ENCODE data around the gene TSN.

GRCh38 chr2:121798617-121799016, 43.2 kb downstream of the TSN start:
- no peak for TF ChIP-seq POLR2AphosphoS5 (IDR thresholded peaks at IDR 0.05; ENCODE audit: low read depth, low read length)
- no peak for TF ChIP-seq POLR2A (IDR thresholded peaks at IDR 0.05; ENCODE audit: borderline replicate concordance, extremely low read depth, insufficient read depth, insufficient read length)
- TF ChIP-seq, protein P1, sequence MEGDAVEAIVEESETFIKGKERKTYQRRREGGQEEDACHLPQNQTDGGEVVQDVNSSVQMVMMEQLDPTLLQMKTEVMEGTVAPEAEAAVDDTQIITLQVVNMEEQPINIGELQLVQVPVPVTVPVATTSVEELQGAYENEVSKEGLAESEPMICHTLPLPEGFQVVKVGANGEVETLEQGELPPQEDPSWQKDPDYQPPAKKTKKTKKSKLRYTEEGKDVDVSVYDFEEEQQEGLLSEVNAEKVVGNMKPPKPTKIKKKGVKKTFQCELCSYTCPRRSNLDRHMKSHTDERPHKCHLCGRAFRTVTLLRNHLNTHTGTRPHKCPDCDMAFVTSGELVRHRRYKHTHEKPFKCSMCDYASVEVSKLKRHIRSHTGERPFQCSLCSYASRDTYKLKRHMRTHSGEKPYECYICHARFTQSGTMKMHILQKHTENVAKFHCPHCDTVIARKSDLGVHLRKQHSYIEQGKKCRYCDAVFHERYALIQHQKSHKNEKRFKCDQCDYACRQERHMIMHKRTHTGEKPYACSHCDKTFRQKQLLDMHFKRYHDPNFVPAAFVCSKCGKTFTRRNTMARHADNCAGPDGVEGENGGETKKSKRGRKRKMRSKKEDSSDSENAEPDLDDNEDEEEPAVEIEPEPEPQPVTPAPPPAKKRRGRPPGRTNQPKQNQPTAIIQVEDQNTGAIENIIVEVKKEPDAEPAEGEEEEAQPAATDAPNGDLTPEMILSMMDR (IDR thresholded peaks at IDR 0.05 in 2 of 3, conservative IDR thresholded peaks at IDR 0.05 in 1 of 3; ENCODE audit: borderline replicate concordance in 1 of 3, insufficient read depth in 1 of 3, low read depth in 2 of 3, low read length in 2 of 3) = no peak
- TF ChIP-seq CEBPB (IDR thresholded peaks at IDR 0.05; ENCODE audit: low read depth) = no peak
- no peak for TF ChIP-seq RAD21 (IDR thresholded peaks at IDR 0.05; ENCODE audit: low read depth)
